ENCODE data around the gene DNPEP.

Gene DNPEP

GRCh38 chr2:219327719-219328118, 60.0 kb downstream of the DNPEP start:
- peaks cover 4% of the 10 kb centered on the region for H3K9me3 Mint-ChIP-seq
- H3K36me3 Mint-ChIP-seq = no peaks in the 10 kb centered on the region
- ATAC-seq (no peak), DNase-seq (ENCODE audit: low spot score in 2 of 2) (no peak)
- H3K4me1 Mint-ChIP-seq = peaks cover 8% of the 10 kb centered on the region
- H3K4me3 Mint-ChIP-seq = no peak overlapping the region
- no peak overlapping the region for H3K27ac Mint-ChIP-seq

- ATAC-seq (no peak), DNase-seq (ENCODE audit: low spot score in 2 of 2) (no peak)
- Mint-ChIP-seq H3K9me3 (no peaks in the 10 kb centered on the region), H3K4me1 (no peaks in the 10 kb centered on the region), H3K4me3 (no peak overlapping the region), H3K36me3 (no peaks in the 10 kb centered on the region), H3K27ac (no peak overlapping the region)
These were observed 61.9 kb downstream of the DNPEP start for GRCh38 chr2:219325657-219326315.

GRCh38 chr2:219325136-219325535, 62.6 kb downstream of the DNPEP start:
- Mint-ChIP-seq H3K36me3 (no peaks in the 10 kb centered on the region), H3K9me3 (no peaks in the 10 kb centered on the region), H3K27ac (no peak overlapping the region), H3K4me1 (no peaks in the 10 kb centered on the region), H3K4me3 (no peak overlapping the region)
- DNase-seq (ENCODE audit: low spot score in 2 of 2) = no peak
- ATAC-seq = no peak

- H3K36me3 Mint-ChIP-seq = no peaks in the 10 kb centered on the region
- no peaks in the 10 kb centered on the region for H3K4me1 Mint-ChIP-seq
- ATAC-seq (no peak), DNase-seq (ENCODE audit: low spot score in 2 of 2) (no peak)
- H3K4me3 Mint-ChIP-seq = no peak overlapping the region
- no peak overlapping the region for H3K27ac Mint-ChIP-seq
- H3K9me3 Mint-ChIP-seq = no peaks in the 10 kb centered on the region
These were observed 64.3 kb downstream of the DNPEP start for GRCh38 chr2:219323434-219323833.
